Astrocyte (in vitro differentiated cells and primary cell): ENCODE measurements around the gene MCUB.
"Not testable (repeated sequence)": the region's sequence is repeated elsewhere in the genome, so short reads cannot be mapped to it uniquely, and the experiment has no call there.

ENCODE experiments used
- CTCF ChIP-seq: IDR thresholded peaks from 2 replicates; pipeline ENCODE4 v1.5.1; 2011; ENCODE audit warnings: low read depth, mild to moderate bottlenecking, inconsistent platforms, low read length, moderate library complexity; ENCODE audit not compliant: insufficient read depth
- EZH2 ChIP-seq: IDR thresholded peaks from 2 replicates; pipeline ENCODE4 v1.6.1; 2012; ENCODE audit warnings: mild to moderate bottlenecking, low read length, inconsistent platforms; ENCODE audit not compliant: insufficient read depth

GRCh38 chr4:109579997-109580396, 20.0 kb downstream of the MCUB start:
- TF ChIP-seq CTCF, EZH2: not testable (repeated sequence)
